PC-3 (cell line): ENCODE results near the gene RPLP2.

Source experiments
- EZH2 ChIP-seq: fragments of 300-600 bp; sonication (generic); IDR thresholded peaks from one replicate; pipeline ENCODE4 v1.6.1; 2017; ENCODE audit warnings: antibody characterized with exemption, mild to moderate bottlenecking, low read length; ENCODE audit not compliant: unreplicated experiment
- EZH2phosphoT487 ChIP-seq: fragments of 300-600 bp; sonication (generic); IDR thresholded peaks from 2 replicates; pipeline ENCODE4 v1.6.1; 2018; ENCODE audit warnings: mild to moderate bottlenecking, antibody characterized with exemption, low read length, borderline replicate concordance
- TF ChIP-seq, protein P1 (sequence below): fragments of 300-600 bp; sonication (generic); conservative IDR thresholded peaks from 2 replicates; pipeline ENCODE4 v1.5.1; 2017; ENCODE audit warnings: antibody characterized with exemption, low read depth, mild to moderate bottlenecking, low read length

DNA sequence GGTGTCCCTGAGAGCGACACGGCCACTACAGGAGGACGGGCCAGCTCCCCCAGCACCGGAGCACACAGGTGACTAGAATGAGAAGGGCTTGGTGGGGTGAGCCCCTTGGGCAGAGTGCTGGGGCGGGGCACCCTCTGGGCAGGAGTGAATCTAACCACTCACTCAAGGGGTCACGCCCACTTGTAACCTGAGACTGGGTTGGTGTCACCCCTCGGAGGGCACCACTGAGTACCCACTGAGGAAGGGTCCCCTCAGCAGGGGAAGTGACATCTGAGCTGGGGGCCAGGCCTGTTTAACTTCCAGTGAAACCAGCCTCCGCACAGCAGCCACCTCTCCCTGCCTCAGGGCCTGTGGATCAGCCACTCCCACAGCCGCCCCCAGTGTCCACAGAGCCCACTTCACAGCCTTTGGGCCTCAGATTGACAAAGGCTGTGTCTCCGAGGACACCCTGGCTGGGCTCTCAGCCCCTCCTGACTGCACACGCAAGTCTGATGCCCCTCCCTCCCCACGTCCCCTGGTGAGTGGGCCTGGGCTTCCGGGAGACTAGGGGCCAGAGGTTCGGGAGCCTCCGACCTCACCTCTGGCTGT, 38.1 kb upstream of the RPLP2 start:
- TF ChIP-seq EZH2 (no peak), EZH2phosphoT487 (no peak)
- TF ChIP-seq, protein P1, sequence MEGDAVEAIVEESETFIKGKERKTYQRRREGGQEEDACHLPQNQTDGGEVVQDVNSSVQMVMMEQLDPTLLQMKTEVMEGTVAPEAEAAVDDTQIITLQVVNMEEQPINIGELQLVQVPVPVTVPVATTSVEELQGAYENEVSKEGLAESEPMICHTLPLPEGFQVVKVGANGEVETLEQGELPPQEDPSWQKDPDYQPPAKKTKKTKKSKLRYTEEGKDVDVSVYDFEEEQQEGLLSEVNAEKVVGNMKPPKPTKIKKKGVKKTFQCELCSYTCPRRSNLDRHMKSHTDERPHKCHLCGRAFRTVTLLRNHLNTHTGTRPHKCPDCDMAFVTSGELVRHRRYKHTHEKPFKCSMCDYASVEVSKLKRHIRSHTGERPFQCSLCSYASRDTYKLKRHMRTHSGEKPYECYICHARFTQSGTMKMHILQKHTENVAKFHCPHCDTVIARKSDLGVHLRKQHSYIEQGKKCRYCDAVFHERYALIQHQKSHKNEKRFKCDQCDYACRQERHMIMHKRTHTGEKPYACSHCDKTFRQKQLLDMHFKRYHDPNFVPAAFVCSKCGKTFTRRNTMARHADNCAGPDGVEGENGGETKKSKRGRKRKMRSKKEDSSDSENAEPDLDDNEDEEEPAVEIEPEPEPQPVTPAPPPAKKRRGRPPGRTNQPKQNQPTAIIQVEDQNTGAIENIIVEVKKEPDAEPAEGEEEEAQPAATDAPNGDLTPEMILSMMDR: no peak
